Esophagus muscularis mucosa (tissue), 4 donors: ENCODE results near the gene FKRP.

Source experiments
- EP300 ChIP-seq: sonication (generic); formaldehyde crosslinking; IDR thresholded peaks from one replicate; pipeline ENCODE4 v1.6.1; 2017; ENCODE audit warnings: antibody characterized with exemption
- POLR2A ChIP-seq: fragments of 450-650 bp; IDR thresholded peaks from one replicate; pipeline ENCODE4 v1.6.1; 2017; ENCODE audit warnings: antibody characterized with exemption, moderate library complexity, mild to moderate bottlenecking, low read depth
- TF ChIP-seq, protein P1 (sequence below), 3 experiments: fragments of 200-600 bp in 2 of 3; fragments of 450-650 bp in 1 of 3; sonication (generic) in 2 of 3; IDR thresholded peaks; one replicate each; pipeline ENCODE4 v1.5.1; 2017 to 2019; ENCODE audit warnings: antibody characterized with exemption in 3 of 3, mild to moderate bottlenecking in 2 of 3, moderate library complexity in 1 of 3

DNA sequence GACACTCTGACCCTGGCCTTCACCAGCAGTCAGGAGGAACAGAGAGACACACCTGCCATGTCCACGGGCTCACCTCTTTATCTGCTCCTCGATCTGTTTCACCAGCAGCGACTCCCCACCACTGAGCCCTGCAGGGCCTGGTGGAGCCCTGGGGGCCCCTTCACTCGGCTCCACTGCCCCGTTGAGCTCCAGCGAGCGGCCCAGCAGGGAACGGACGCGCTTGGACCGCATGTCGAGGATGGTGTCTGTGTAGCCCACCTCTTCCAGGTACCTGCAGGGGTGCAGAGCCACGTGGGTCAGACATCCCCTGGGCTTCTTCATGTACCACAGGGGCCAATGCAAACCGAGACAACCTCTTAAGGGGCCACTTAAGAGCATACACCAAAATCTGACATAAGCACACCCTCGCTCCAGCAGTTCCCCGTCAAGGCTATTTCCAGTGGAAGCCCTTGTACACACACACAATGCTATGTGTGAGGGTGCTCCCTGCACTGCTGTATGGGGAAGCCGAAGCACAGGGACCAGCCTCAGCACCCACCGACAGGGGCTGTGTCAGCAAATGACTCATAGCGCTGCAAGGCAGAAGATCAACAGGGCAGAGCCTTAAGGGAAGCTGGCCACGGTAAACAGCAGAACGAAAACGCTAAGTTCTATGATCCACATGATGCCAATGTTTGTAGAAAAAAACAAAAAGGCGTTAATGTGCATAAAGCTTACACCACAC, 12.7 kb upstream of the FKRP start:
- TF ChIP-seq, protein P1, sequence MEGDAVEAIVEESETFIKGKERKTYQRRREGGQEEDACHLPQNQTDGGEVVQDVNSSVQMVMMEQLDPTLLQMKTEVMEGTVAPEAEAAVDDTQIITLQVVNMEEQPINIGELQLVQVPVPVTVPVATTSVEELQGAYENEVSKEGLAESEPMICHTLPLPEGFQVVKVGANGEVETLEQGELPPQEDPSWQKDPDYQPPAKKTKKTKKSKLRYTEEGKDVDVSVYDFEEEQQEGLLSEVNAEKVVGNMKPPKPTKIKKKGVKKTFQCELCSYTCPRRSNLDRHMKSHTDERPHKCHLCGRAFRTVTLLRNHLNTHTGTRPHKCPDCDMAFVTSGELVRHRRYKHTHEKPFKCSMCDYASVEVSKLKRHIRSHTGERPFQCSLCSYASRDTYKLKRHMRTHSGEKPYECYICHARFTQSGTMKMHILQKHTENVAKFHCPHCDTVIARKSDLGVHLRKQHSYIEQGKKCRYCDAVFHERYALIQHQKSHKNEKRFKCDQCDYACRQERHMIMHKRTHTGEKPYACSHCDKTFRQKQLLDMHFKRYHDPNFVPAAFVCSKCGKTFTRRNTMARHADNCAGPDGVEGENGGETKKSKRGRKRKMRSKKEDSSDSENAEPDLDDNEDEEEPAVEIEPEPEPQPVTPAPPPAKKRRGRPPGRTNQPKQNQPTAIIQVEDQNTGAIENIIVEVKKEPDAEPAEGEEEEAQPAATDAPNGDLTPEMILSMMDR (IDR thresholded peaks at IDR 0.05): no peak
- TF ChIP-seq EP300: no peak
- no peak for TF ChIP-seq POLR2A
